H9 (cell line): ENCODE results near the gene SUFU. TPM values are rescaled to one million over a fixed set of nuclear protein-coding genes. Genes with fewer than 3 reads are reported as not detected.

ENCODE experiments used
- DNase-seq: peaks from one replicate; pipeline ENCODE4 v3.0.0-alpha.2; 2017
- H2AFZ ChIP-seq: one replicate; pipeline ENCODE4 v1.6.1; 2013; ENCODE audit warnings: mild to moderate bottlenecking, low read length, control low read depth, moderate library complexity
- H2AK5ac ChIP-seq: 2 replicates; pipeline ENCODE4 v1.6.1; 2013; ENCODE audit warnings: low read length, control low read depth, mixed read lengths; ENCODE audit not compliant: insufficient read length
- H2BK120ac ChIP-seq: one replicate; pipeline ENCODE4 v1.6.1; 2013; ENCODE audit warnings: low read depth, mild to moderate bottlenecking, low read length, control low read depth, inconsistent platforms; ENCODE audit not compliant: poor library complexity, severe bottlenecking
- H2BK12ac ChIP-seq: 2 replicates; pipeline ENCODE4 v1.6.1; 2013; ENCODE audit warnings: low read length, control low read depth, mixed read lengths, low read depth; ENCODE audit not compliant: insufficient read length
- H2BK15ac ChIP-seq: 2 replicates; pipeline ENCODE4 v1.6.1; 2013; ENCODE audit warnings: low read depth, low read length, control low read depth
- H2BK20ac ChIP-seq: one replicate; pipeline ENCODE4 v1.6.1; 2013; ENCODE audit warnings: low read depth, mild to moderate bottlenecking, low read length, control low read depth, inconsistent platforms; ENCODE audit not compliant: poor library complexity, severe bottlenecking
- H2BK5ac ChIP-seq: 2 replicates; pipeline ENCODE4 v1.6.1; 2013; ENCODE audit warnings: low read length, control low read depth, mixed read lengths; ENCODE audit not compliant: insufficient read length
- H3K14ac ChIP-seq: 2 replicates; pipeline ENCODE4 v1.6.1; 2013; ENCODE audit warnings: low read length, control low read depth; ENCODE audit not compliant: insufficient read depth
- H3K18ac ChIP-seq: 2 replicates; pipeline ENCODE4 v1.6.1; 2013; ENCODE audit warnings: low read depth, mild to moderate bottlenecking, mixed read lengths, low read length, control low read depth; ENCODE audit not compliant: insufficient read length
- H3K23ac ChIP-seq: 2 replicates; pipeline ENCODE4 v1.6.1; 2013; ENCODE audit warnings: low read length, control low read depth, mixed read lengths, low read depth; ENCODE audit not compliant: insufficient read length
- H3K23me2 ChIP-seq: 2 replicates; pipeline ENCODE4 v1.6.1; 2013; ENCODE audit warnings: low read depth, mild to moderate bottlenecking, mixed read lengths, low read length, control low read depth; ENCODE audit not compliant: insufficient read length, poor library complexity, severe bottlenecking
- H3K27ac ChIP-seq: 2 replicates; pipeline ENCODE4 v1.5.1; 2013; ENCODE audit warnings: low read length, control low read depth, mixed read lengths, low read depth; ENCODE audit not compliant: insufficient read length
- H3K27me3 ChIP-seq: 2 replicates; pipeline ENCODE4 v1.6.1; 2013; ENCODE audit warnings: low read length, control low read depth, inconsistent platforms; ENCODE audit not compliant: insufficient read depth
- H3K4ac ChIP-seq: 2 replicates; pipeline ENCODE4 v1.6.1; 2013; ENCODE audit warnings: low read depth, mild to moderate bottlenecking, control low read depth, inconsistent platforms, low read length, moderate library complexity
- H3K4me1 ChIP-seq: 2 replicates; pipeline ENCODE4 v1.6.1; 2013; ENCODE audit warnings: low read length, control low read depth, inconsistent platforms; ENCODE audit not compliant: insufficient read depth
- H3K4me2 ChIP-seq: 2 replicates; pipeline ENCODE4 v1.6.1; 2013; ENCODE audit warnings: low read length, control low read depth, mixed read lengths; ENCODE audit not compliant: insufficient read length, insufficient read depth
- H3K56ac ChIP-seq: 2 replicates; pipeline ENCODE4 v1.6.1; 2013; ENCODE audit warnings: low read depth, mild to moderate bottlenecking, mixed read lengths, low read length, control low read depth; ENCODE audit not compliant: insufficient read length
- H3K79me1 ChIP-seq: 2 replicates; pipeline ENCODE4 v1.6.1; 2013; ENCODE audit warnings: low read depth, mild to moderate bottlenecking, moderate library complexity, low read length, control low read depth, inconsistent platforms; ENCODE audit not compliant: insufficient read depth, poor library complexity, severe bottlenecking
- H3K79me2 ChIP-seq: 2 replicates; pipeline ENCODE4 v1.6.1; 2013; ENCODE audit warnings: low read length, control low read depth, inconsistent platforms; ENCODE audit not compliant: insufficient read depth
- H3K9ac ChIP-seq: 2 replicates; pipeline ENCODE4 v1.6.1; 2013; ENCODE audit warnings: low read length, control low read depth, mixed read lengths; ENCODE audit not compliant: insufficient read length; ENCODE audit errors: extremely low read depth
- H3K9me3 ChIP-seq: one replicate; pipeline ENCODE4 v1.6.1; 2013; ENCODE audit warnings: low read depth, low read length, inconsistent platforms; ENCODE audit not compliant: control insufficient read depth
- H3T11ph ChIP-seq: one replicate; pipeline ENCODE4 v1.6.1; 2013; ENCODE audit warnings: mild to moderate bottlenecking, low read length, control low read depth, inconsistent platforms
- H4K20me1 ChIP-seq: one replicate; pipeline ENCODE4 v1.6.1; 2013; ENCODE audit not compliant: control insufficient read depth, insufficient read length, insufficient read depth
- H4K5ac ChIP-seq: 2 replicates; pipeline ENCODE4 v1.6.1; 2013; ENCODE audit warnings: low read depth, mild to moderate bottlenecking, mixed read lengths, low read length, control low read depth; ENCODE audit not compliant: insufficient read length
- H4K8ac ChIP-seq: replicated peaks from 2 replicates; pipeline ENCODE4 v1.6.1; 2013; ENCODE audit warnings: low read length, control low read depth, mixed read lengths, low read depth; ENCODE audit not compliant: insufficient read length
- H4K91ac ChIP-seq: 2 replicates; pipeline ENCODE4 v1.6.1; 2013; ENCODE audit warnings: low read depth, mild to moderate bottlenecking, moderate library complexity, mixed read lengths, low read length, control low read depth; ENCODE audit not compliant: insufficient read length
- H3K27ac Mint-ChIP-seq, 3 experiments: 2 replicates in 2 of 3; 3 replicates in 1 of 3; pipeline ENCODE4 v1.8.0; 2020 to 2021; ENCODE audit warnings: mixed read lengths in 3 of 3, mild to moderate bottlenecking in 1 of 3, moderate library complexity in 1 of 3
- H3K27me3 Mint-ChIP-seq: 2 replicates; pipeline ENCODE4 v1.8.0; 2021; ENCODE audit warnings: low read depth, mild to moderate bottlenecking, moderate library complexity, mixed read lengths
- H3K36me3 Mint-ChIP-seq, 3 experiments: 2 replicates in 2 of 3; 3 replicates in 1 of 3; pipeline ENCODE4 v1.8.0; 2020 to 2021; ENCODE audit warnings: low read depth in 3 of 3, mixed read lengths in 3 of 3; ENCODE audit not compliant: insufficient read depth in 1 of 3
- H3K4me1 Mint-ChIP-seq, 2 experiments: 2 replicates each; pipeline ENCODE4 v1.8.0; 2020; ENCODE audit warnings: mixed read lengths in 2 of 2
- H3K4me3 Mint-ChIP-seq, 2 experiments: 2 replicates in 1 of 2; 3 replicates in 1 of 2; pipeline ENCODE4 v1.8.0; 2020 to 2021; ENCODE audit warnings: mild to moderate bottlenecking in 2 of 2, mixed read lengths in 2 of 2, moderate library complexity in 1 of 2
- H3K9me3 Mint-ChIP-seq, 2 experiments: 2 replicates in 1 of 2; 3 replicates in 1 of 2; pipeline ENCODE4 v1.8.0; 2020; ENCODE audit warnings: mild to moderate bottlenecking in 2 of 2, mixed read lengths in 2 of 2, moderate library complexity in 1 of 2
- CTCF ChIP-seq: fragments of 200-600 bp; sonication (generic); conservative IDR thresholded peaks from 3 replicates; pipeline ENCODE4 v1.8.0; 2021; ENCODE audit warnings: antibody characterized with exemption, mild to moderate bottlenecking
- WGBS: extraction: QIAGEN DNeasy Blood & Tissue Kit; methylation state at CpG from one replicate; pipeline ENCODE4 v1.1.7; 2013; ENCODE audit warnings: missing lambda C conversion rate, low lambda C conversion rate, mixed read lengths; ENCODE audit not compliant: insufficient read length; ENCODE audit errors: extremely low coverage; 5-methylcytosine and 5-hydroxymethylcytosine counted together
- total RNA-seq: library from RNA; stranded (reverse); gene quantifications from 2 replicates; pipeline ENCODE4 v1.2.1, GENCODE V29; 2021

Gene SUFU
- total RNA-seq, 1 experiment from 2014 or later = 9.5 TPM

GRCh38 chr10:102652170-102652916 lies 148.6 kb downstream of the SUFU start:
- no peak overlapping the region for H2AFZ ChIP-seq
- H3K4me1 Mint-ChIP-seq = peaks cover 47 to 60% of the 10 kb centered on the region in 2 experiments
- no peak overlapping the region for H3K9ac ChIP-seq
- no CpG with 5 or more reads among the region's 12 CpGs for WGBS
- no peak overlapping the region for H3K4me2 ChIP-seq
- H3K56ac ChIP-seq = no peak overlapping the region
- no peak overlapping the region for H2BK120ac ChIP-seq
- H4K91ac ChIP-seq = no peak overlapping the region
- no peak overlapping the region for H3T11ph ChIP-seq
- no peak overlapping the region for H3K4me3 Mint-ChIP-seq
- H3K9me3 ChIP-seq = no peaks in the 10 kb centered on the region
- no peak for TF ChIP-seq CTCF
- no peak overlapping the region for H2BK5ac ChIP-seq
- H3K23me2 ChIP-seq = no peaks in the 10 kb centered on the region
- H3K4me1 ChIP-seq = peaks cover 5% of the 10 kb centered on the region; the same call in 1 of the 2 replicates
- H3K4ac ChIP-seq = no peak overlapping the region
- H3K14ac ChIP-seq = no peak overlapping the region
- peaks cover 15 to 46% (median 40%) of the 10 kb centered on the region in 3 experiments for H3K36me3 Mint-ChIP-seq
- H3K18ac ChIP-seq = no peak overlapping the region
- H3K9me3 Mint-ChIP-seq = no peaks in the 10 kb centered on the region
- peaks cover 17% of the 10 kb centered on the region; the same call in 1 of the 2 replicates for H3K79me2 ChIP-seq
- DNase-seq = no peak
- no peaks in the 10 kb centered on the region for H3K27me3 Mint-ChIP-seq
- H3K27me3 ChIP-seq = no peaks in the 10 kb centered on the region
- no peak overlapping the region for H3K27ac ChIP-seq
- H4K20me1 ChIP-seq = no peaks in the 10 kb centered on the region
- peak overlapping the region in 2 of 3 experiments; percentile 48 to 52; a peak in 1 of 7 replicates for H3K27ac Mint-ChIP-seq
- no peak overlapping the region for H2BK20ac ChIP-seq
- H4K8ac ChIP-seq = no peak overlapping the region
- peaks cover 6% of the 10 kb centered on the region for H3K79me1 ChIP-seq
- H4K5ac ChIP-seq = no peak overlapping the region
- H3K23ac ChIP-seq = no peak overlapping the region
- no peak overlapping the region for H2BK15ac ChIP-seq
- H2BK12ac ChIP-seq = no peak overlapping the region
- H2AK5ac ChIP-seq = no peak overlapping the region
